GM21786 (cell line): Measurements from ENCODE around the gene C10orf71.
A peak's percentile ranks its signal among the peaks of the same experiment; 100 is the strongest.

Source experiments
- ATAC-seq: cut with Tn5 transposase; IDR thresholded peaks from one replicate; pipeline ENCODE4 v1.9.1; 2021; ENCODE audit not compliant: unreplicated experiment

Gene C10orf71

DNA sequence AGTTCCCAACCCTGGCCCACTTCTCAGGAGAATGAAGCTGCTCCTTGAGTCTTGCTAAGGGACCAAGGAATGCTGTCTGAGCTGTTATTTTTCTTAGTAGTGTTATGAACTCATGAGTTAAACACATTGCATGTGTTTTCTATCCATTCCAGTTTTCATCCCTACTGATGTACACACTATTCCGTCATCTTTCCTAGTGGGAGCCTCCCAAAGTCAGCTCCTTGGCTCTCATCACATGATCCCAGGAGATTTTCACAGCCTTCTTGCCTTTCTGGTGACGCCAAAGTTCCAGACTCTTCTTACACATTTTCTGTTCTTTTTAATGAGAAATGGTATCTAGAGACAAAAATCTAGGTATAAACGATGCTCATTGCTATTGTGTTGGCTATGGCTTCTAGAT lies 8.4 kb upstream of the C10orf71 start:
- ATAC-seq = no peak

DNA sequence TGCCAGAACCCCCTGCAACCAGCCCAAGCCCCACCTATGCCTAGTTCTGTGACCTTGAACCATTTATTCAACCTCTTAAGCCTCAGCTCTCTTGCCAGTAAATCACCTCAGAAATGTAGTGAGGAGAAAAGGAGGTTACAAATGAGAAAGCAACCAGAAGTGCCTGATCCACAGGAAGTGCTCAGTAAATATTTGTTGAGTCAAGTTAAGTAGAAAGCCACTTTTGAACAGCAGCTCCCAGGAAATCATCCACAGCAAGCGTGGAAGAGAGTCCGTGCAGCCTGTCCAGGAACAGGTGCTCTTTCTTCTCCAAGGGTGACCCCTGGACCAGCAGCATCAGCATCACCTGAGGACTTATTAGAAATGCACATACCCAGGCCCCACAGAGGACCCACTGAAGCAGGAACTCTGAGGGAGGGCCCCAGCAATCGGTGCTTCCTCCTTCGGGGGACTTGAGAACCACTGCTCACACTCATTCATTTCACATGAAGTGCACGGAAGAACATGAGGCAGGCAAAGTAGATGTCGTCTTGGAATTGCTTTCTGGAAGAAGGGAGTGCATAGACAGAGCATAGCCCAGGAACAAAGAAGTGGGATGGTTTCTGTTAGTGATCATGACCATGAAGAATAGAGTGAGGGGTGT lies 6.3 kb upstream of the C10orf71 start:
- ATAC-seq = no peak

DNA sequence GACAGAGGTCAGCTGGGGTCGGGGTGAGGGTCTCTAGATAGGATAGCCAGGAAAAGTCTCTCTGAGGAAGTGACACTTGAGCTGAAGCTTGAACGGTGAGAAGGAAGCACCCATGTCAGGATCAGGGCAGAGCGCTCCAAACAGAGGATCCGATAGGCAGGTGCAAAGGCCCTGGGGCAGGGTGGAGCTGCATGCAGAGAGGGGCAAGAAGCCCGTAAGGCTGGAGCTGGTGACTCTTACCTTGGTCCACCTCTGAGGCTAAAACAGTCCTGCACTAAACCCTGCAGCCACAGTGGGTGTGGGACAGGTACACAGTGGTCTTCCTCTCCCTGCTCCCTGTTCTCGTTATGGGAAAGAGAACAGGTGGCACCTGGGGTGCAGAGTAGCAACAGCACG lies 5.8 kb upstream of the C10orf71 start:
- ATAC-seq = no peak

DNA sequence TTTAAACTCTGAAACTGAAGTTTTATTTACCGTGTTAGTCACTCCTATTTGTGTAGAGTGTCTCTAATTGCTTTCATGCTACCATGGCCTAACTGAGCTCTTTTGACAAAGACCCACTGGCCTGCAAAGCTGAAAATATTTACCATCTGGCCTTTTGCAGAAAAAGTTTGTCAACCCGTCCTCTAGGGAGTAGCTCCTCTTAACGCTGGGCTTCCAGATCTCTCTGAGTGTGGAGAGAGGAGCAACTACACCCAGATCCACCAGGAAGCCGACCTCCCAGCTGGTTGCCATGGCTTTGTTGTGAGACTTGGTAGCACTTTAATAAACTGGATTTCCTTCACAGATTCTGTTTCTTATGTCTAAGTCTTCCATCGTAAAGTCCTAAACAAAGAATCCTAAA lies 4.2 kb upstream of the C10orf71 start:
- ATAC-seq = no peak

DNA sequence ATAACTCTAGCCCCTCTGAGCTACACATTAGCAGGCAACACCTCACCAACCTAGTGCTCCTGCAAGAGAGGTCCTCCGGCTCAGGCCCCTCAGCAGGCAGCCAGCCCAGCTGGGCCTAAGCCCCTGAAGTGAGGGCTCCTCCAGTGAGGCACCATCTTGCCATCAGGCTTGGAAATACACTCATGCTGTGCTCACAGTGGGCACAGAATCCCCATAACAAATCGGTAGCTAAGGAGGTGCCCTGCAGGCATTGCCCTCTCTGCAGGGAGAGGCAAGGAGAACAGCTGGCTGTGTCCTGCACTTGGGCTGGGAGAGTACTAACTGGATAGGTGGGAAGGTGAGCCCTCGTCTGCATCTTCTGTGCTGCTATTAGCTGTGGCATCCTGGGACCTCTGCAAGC lies 3.7 kb upstream of the C10orf71 start:
- ATAC-seq = no peak

DNA sequence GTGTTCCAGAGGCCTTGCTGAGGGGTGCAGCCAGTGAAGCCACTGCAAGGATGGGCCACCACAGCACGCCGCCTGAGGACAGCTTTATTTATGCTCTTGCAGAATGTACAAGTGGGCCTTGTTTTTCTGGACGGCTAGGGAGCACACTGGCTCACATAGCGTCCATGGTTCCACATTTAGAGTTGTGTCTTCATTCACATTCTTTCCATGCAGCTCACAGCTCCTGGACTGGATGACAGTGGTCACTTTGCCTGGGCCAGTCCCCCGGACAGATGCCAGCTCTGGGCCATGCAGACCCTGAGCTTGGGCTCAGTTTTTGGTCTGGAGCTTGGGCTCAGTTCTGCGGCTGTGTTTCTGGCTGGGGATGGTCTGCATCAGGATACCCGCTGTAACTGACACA lies 2.6 kb upstream of the C10orf71 start:
- ATAC-seq = no peak

DNA sequence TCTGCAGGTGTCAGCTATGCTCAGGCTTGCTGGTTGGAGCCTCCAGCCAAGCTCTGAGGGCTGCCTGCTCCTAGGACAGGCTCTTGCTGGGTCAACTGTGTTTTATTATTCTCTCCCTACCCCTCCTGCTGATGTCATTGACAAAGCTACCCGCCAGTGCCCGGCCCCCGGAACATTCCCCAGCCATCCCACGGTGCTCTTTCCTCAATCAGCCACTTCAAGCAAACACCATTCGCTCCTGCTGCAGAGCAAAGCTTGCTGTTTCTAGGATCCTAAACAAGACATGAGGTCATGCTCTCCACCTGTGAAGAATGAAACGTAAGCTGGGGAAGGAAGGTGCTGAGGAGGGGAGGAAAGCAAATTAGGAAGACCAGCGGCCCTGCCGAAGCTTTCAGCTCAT lies 2.1 kb upstream of the C10orf71 start:
- no peak for ATAC-seq

DNA sequence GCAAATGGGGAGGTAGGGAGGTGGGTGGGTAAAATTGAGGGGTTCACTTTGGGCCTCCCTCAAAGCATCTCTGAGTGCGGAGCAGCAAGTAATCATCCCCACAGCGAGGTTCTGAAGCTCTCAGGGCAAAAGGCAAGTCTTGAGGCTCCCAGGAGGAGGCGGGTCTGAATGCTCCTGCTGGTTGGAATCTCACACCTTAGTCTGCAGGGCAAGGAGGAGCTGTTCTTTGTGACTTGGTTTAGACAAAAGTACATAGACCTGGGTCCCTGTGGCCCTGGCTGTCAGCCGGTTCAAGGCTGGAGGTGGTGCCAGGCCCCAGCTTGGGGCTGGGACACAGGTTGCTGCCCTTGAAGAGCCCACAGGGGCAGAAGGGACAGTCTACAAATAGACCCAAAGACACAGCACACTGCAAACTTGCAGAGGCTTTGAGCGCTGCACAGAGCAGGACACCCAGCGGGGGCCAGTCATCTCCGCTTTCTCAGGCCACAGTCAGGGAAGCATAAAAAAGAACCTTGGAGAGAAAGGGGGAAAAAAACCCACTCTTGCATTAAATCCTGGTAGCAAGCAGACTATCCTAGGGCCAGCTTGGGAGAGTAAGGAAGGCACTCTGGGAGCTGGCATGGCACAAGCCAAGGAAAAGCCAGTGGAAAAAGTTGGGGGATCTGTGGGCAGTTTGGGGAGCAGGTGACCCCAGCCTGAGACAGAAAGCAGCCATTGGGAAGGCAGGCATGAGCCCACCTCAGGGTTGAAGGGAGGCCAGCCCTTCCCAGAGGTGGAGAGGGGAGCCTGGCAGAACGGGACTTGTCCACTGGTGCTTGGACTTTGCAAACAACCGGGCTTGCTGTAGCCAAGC lies 926 bp upstream of the C10orf71 start:
- ATAC-seq = no peak

DNA sequence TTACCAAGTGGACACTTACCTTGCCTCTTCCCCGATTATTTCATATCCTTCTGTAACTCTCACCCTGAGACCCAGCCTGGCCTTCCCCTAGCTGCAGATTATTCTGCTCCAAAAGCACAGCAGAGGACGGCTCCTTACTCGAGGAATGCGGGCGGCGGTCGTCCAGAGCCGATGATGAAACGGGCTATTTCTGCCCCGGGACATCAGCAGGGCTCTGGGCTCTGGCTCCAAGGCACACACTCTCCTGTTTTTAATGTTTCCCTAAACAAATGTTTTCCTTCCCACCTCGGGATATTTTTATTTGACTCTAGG lies 343 bp upstream of the C10orf71 start:
- ATAC-seq = no peak

DNA sequence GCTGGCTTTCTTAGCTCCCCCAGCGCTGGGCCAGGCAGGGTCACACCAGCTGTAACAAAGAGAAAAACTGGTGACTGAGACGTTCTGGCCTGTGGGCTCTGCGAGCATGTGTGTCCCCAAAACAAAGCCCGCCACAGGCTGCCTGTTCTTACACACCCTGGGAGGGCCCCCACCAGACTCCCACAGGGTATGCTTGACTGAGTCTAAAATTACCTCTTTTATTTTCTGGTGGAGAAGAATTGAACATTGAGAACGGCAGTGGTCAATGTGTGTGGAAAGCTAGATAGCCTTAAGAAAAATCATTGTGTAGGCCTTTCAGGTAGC lies 808 bp downstream of the C10orf71 start:
- peak; percentile 76 for ATAC-seq

DNA sequence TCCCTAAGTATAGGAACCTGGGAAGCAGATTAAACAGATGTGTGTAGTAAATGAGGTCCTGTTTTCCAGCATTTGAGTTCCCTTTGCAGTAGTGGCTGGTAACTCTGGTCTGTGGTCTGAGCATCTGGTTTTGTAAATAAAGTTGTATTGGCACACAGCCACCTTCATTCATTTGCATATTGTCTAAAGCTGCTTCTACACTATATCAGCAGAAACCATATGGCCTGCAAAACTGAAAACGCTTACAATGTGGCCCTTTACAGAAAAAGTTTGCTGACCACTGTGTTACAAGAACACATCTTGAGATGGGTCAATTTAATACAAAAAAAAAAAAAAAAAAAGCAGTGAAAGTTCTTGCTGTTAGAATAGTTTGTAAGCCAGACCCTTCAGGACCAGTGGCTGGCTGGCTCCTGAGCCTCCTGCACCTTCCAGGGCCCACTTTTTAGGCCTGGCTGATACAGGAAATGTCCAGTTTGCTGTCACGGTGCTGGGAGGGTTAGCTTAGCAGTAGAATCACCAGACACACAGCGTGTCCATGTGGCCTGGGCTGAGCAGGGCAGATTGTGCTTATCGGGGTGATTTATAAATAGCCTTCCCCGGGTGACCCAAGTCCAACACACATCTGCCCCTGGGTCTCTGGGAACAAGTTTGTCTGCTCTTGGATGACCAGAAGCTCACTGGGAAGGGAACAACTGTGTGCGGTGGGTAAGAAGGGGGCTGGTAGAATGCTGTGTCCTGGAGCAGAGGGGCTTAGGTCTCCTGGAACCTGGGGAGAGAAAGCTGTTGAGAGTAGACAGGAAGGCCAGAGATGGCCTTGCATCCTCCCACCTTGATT lies 1.4 kb downstream of the C10orf71 start:
- peak; percentile 73 for ATAC-seq

DNA sequence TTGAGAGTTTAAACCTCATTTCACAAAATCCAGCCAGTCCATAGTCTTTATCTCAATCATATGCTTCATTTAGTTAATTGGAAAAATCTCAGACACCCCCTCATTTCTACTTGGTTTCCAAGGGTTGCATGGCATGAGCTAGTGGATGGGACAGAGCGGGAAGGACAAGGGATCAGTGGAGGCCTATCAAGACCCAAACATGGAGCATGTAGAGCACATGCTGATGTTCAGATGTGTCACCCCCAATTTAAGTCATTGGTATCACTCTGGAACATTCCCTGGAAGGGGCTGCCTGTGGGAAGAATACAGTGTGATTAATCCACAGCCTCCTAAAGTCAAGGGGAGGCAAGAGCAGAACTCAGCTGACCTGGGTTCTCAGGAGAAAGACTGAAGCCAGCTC lies 2.3 kb downstream of the C10orf71 start:
- no peak for ATAC-seq

DNA sequence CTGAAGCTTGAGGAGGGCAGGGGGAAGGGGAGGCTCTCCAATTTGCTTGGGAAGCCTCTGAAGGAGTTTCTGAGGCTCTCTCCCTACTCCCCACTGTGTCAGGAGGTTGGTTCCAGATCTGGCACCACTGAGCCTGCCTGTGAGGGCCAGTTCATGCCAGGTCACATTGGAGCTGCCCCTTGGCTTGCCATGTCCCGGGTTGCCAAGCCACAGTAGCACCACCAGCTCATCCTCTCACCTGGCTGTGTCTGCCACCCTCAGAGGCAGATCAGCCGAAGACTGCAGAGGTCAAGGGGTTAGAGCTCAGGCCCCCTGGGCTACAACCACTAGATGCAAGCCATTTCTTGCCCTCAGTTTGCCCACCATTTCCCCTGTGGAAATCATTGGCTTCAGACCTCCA lies 3.1 kb downstream of the C10orf71 start:
- ATAC-seq = no peak

DNA sequence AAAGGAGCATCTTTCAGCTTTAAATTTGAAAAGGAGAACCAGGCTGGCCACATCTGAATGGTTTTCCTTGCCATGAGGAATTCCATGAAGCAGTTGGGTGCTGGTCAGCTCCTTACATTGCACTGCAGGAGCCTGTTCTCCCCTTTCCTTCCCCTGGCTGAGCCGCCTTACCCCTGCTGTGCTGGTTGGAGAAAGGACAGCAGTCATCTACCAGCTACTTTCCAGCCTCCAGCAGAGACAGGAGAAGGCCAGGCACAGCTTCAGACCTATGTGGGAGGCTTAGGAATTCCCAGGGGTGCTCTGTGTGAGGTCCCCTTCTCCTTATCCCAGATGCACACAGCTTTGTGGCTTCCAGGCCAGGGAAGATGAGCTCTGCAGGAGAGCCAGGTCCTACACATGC lies 4.7 kb downstream of the C10orf71 start:
- no peak for ATAC-seq

DNA sequence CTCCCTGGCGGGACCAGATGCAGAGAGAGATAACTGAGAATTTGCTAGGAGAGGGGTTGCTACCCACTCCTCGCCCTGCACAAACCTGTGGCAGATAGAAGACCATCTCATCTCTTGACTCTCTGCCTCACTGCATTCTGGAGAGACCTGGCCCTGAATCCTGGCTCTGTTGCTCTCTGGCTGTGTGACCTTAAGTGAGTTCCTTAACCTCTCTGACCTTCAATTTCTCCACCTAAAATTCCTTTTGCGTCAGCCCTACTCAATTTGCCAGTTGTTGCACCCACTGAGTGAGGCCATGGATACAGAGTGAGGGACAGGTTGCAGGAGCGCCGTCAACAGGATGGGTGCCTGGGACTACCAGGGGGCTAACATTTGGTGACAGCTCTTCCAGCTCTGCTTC lies 5.2 kb downstream of the C10orf71 start:
- no peak for ATAC-seq

DNA sequence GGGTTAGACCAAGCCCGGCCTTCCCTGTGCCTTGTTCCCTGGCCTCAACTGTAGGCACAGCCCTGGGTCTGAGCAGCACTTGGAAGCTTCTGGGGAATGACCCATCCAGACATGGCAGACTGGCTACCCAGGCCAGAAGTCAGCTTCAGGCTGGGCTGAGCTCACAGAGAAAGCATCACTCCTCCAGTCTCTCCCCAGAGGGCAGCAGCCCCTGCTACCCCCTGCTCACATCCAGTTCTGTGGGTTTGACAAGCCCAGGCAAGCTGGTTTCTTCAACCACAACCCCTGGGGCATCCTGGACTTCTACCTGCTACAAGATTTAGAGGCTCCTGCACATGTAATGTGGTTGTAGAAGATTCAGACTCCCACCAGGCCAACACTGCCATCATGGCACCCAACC lies 9.0 kb downstream of the C10orf71 start:
- ATAC-seq = no peak

DNA sequence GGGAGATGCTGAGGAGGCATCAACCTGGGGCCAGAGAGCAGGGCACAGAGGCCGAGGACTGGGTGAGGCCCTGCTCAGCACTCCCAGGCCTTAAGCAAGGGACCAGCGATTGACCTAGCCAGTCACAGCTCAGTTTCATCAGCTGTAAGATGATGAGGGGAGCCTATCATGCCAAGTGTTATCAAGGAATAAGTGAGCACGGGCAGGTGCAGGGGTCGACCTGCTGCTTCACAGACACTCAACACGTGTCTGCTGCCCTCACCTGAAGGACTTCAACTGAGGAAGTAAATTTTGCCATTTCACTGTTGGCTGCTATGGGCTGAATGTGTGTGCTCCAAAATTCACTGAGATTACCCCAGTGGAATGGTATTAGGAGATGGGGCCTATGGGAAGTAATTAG lies 9.9 kb downstream of the C10orf71 start:
- ATAC-seq = no peak

DNA sequence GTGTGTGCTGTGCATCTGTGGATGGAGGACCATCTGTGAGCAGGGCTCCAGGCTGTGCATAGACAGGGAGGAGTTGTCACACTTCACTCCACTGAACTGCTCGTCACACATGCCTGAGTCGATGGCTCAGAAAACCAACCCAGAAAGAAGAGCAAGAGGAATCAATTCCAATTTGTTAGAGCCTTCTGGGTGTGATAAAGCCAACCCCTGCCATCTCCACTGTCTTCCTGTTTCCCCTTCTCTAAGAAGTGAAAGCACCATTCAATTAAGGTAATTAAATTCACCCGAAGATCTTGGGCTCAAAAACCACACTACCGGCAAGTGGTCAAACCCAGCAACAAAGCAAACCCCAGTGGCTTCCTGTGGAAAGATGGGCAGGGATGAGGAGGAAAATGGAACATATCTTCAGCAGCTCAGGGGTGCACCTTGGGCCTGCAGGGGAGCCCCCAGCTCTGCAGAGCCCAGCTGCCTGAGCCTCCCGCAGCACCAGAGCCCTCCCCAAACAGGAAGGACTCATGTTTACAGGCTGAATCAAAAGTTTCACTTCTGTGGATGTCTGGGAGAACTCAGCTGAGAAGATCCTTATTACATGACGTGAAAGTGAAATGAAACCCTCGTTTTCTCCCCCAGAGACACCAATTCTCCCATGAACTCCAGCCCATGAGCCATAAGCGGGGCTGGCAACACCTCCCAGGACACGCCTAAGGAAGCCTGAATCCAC lies 10.9 kb downstream of the C10orf71 start:
- ATAC-seq = peak; percentile 44

DNA sequence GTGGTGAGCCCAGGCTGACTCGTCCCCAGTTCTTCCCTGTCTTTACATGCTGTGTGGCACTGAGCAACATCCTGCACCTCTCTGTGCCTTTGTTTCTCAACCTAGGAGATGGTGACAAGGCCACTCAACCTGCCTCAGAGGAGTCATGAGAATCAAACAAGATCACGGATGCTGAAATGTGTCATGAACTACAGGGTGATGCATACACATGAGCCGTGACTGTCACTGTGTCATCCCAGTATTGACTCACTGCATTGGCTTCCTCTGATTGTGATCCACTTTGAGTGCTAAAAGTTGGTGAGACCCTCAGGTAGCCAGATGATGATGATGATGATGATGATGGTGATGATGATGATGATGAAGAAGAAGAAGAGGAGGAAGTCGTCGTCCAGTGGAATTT lies 11.5 kb downstream of the C10orf71 start:
- ATAC-seq = no peak

DNA sequence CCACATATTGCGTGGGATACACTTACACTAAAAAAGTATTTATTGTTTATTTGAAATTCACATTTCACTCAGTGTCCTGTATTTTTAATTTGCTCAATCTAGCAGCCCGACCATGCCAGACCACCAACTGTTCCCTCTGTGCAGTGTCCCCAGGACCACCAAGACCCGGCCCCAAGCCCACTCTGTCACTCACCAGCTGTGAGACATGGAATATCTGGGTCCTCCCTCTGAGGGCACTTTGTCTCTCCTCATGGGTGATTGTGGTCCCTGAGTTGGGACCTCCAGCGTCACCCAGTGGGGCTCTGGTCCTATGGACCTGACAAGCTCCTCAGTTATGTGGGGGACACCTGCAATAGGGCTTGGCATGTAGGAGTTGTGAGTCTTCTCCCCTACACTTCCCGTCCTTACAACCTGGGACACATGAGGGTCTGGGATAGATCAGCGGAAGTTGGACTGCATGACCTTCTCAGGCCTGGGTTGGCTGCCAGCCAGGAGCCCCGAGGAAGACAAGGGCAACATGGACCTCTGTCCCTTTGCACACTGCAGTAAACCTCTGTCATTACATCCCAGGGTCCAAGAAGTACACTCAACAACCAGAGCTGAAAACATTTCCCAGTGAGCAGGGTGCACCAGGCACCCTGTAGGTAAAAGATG lies 12.1 kb downstream of the C10orf71 start:
- no peak for ATAC-seq
